Measurements from ENCODE around the gene BDKRB2.

BDKRB2 gene

DNA sequence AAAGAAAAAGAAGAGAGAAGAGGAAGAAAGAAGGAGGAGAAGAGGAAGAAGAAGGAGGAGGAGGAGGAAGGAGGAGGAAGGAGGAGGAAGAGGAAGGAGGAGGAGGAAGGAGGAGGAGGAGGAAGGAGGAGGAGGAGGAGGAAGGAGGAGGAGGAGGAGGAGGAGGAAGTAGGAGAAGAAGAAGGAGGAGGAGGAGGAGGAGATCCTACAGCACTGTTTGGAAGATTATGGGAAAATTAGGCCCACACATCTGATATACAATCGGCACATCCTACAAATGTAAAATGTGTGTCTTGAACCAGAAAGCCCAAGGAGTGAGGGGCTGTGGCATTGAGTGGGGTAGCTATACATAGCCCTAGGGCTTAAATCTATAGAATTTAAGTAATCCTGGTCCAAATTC lies 12.0 kb downstream of the BDKRB2 start:
- no peak overlapping the region for H3K27ac ChIP-seq
- no peak for TF ChIP-seq ZFX (IDR thresholded peaks at IDR 0.05)
- TF ChIP-seq, protein P1, sequence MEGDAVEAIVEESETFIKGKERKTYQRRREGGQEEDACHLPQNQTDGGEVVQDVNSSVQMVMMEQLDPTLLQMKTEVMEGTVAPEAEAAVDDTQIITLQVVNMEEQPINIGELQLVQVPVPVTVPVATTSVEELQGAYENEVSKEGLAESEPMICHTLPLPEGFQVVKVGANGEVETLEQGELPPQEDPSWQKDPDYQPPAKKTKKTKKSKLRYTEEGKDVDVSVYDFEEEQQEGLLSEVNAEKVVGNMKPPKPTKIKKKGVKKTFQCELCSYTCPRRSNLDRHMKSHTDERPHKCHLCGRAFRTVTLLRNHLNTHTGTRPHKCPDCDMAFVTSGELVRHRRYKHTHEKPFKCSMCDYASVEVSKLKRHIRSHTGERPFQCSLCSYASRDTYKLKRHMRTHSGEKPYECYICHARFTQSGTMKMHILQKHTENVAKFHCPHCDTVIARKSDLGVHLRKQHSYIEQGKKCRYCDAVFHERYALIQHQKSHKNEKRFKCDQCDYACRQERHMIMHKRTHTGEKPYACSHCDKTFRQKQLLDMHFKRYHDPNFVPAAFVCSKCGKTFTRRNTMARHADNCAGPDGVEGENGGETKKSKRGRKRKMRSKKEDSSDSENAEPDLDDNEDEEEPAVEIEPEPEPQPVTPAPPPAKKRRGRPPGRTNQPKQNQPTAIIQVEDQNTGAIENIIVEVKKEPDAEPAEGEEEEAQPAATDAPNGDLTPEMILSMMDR (conservative IDR thresholded peaks at IDR 0.05) = no peak

DNA sequence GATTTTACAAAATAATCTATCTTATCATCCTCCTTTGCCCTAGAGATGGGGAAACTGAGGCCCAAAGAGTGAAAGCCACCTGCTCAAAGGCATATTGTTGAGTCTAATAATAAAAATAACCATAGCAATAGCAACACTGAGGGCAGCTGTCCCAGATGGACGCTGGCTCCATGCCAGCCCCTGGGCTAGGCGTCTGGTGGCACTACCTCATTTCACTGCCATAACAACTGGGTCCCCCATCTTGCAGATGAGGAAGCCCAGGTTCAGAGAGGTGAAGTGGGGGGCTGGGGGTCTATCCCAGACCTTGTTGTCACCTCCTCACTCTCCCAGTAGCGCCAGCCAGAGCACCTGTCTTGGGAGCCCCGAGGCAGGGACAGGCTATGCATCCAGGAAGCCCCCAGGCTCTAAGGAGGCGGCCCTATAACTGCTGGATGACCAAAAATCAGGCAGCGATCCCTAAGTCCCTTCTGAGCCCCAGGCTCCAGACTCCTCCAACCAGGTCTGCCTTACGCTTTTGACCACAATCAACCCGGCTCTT lies 12.8 kb downstream of the BDKRB2 start:
- no peak for TF ChIP-seq ZFX (IDR thresholded peaks at IDR 0.05)
- TF ChIP-seq, protein P1 (conservative IDR thresholded peaks at IDR 0.05) = no peak
- no peak overlapping the region for H3K27ac ChIP-seq

DNA sequence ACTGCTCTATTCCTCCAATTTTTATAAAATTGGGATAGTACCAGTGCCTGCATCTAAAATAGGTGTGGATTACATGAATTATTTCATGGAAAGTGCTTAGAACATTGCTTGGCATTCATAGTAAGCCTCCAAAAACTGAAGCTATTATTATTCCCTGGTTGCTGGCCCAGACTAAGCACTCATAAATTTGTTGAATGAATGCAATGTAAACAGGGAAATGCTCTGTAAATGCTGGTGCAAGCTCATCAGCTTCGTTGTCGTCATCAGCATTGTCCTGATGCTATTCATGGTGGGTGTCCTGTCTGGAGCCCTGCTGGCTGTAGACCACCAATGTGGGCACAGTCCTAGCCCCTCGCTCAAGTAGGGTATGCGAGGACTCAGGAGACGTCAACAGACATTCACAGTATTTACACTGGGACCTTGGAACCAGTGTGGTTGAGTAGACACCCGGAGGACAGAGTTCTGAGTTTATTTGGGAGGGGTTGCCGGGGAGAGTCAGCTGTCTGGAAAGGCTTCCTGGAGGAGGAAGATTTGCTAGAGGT lies 16.5 kb downstream of the BDKRB2 start:
- TF ChIP-seq, protein P1 (conservative IDR thresholded peaks at IDR 0.05) = no peak
- no peak for TF ChIP-seq ZFX (IDR thresholded peaks at IDR 0.05)
- no peak overlapping the region; the same call in 1 of the 2 replicates for H3K27ac ChIP-seq

- TF ChIP-seq ZFX (IDR thresholded peaks at IDR 0.05) = no peak
- TF ChIP-seq, protein P1 (conservative IDR thresholded peaks at IDR 0.05) = no peak
- H3K27ac ChIP-seq = no peak overlapping the region
These were observed 17.2 kb downstream of the BDKRB2 start for GRCh38 chr14:96221841-96222240.

DNA sequence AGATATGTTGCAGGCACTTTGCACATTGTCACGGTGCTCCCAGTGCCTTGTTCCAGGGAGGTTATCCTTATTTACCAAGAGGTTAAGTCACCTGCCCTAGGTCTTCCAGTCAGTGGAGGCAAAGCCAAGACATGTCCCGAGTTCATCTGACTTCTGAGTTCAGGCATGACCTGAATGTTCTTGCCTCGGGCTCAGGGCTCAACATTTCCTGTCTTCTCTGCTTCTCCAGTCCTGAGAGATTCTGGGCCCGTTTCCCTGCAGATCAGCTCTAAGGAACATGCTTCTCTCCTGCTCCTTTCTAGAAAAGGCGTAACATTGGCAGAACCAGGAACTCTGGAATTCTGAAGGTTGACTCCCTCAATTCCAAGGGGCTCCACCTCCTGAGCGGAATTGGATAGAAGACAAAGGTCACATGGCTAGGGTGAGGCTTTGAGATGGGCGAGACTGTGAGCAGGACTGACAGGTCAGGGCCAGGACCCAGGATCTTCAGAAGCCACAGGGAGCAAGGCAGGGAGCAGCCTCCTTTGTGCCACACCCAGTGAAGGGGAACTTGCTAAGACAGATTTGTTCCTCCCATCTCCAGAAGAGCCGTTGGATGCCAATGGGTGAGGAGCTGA lies 19.9 kb downstream of the BDKRB2 start:
- TF ChIP-seq, protein P1 (conservative IDR thresholded peaks at IDR 0.05) = no peak
- TF ChIP-seq ZFX (IDR thresholded peaks at IDR 0.05) = no peak
- H3K27ac ChIP-seq = no peak overlapping the region

GRCh38 chr14:96225213-96225612 lies 20.6 kb downstream of the BDKRB2 start:
- no peak overlapping the region for H3K27ac ChIP-seq
- no peak for TF ChIP-seq ZFX (IDR thresholded peaks at IDR 0.05)
- TF ChIP-seq, protein P1 (conservative IDR thresholded peaks at IDR 0.05) = no peak

- H3K27ac ChIP-seq = no peak overlapping the region
- TF ChIP-seq ZFX (IDR thresholded peaks at IDR 0.05) = no peak
- TF ChIP-seq, protein P1 (conservative IDR thresholded peaks at IDR 0.05) = no peak
These were observed 21.1 kb downstream of the BDKRB2 start for GRCh38 chr14:96225745-96226151.

All from C4-2B (cell line).